ENCODE measurements around the gene FTSJ1. TPM values are rescaled to one million over a fixed set of nuclear protein-coding genes. Genes with fewer than 3 reads are reported as not detected.
A peak's percentile ranks its signal among the peaks of the same experiment; 100 is the strongest.
"Not testable (repeated sequence)": the region's sequence is repeated elsewhere in the genome, so short reads cannot be mapped to it uniquely, and the experiment has no call there.

The FTSJ1 gene
- total RNA-seq, 1 donor from 2014 or later: 48.1 TPM

DNA sequence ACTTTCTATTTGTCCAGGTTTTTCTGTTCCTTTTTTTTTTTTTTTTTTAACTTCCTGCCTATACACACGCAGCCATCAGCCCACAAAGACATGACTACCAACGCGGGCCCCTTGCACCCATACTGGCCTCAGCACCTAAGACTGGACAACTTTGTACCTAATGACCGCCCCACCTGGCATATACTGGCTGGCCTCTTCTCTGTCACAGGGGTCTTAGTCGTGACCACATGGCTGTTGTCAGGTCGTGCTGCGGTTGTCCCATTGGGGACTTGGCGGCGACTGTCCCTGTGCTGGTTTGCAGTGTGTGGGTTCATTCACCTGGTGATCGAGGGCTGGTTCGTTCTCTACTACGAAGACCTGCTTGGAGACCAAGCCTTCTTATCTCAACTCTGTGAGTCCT lies 47.7 kb downstream of the FTSJ1 start:
- DNase-seq (ENCODE audit: low read depth): no peak

DNA sequence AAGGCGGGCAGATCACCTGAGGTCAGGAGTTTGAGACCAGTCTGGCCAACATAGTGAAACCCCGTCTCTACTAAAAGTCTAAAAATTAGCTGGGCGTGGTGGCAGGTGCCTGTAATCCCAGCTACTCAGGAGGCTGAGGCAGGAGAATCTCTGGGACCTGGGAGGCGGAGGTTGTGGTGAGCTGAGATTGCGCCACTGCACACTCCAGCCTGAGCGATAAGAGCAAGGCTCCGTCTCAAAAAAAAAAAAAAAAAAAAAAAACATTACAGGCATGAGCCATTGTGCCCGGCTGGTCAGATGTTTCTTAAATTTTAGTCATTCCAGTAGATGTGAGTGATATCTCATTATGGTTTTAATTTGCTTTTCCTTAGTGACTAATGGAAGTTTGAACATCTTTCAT lies 49.9 kb downstream of the FTSJ1 start:
- not testable (repeated sequence) for DNase-seq (ENCODE audit: low read depth)

- no peak for DNase-seq (ENCODE audit: low read depth)
Observed at GRCh38 chrX:48530736-48531135, 54.7 kb downstream of the FTSJ1 start.

DNA sequence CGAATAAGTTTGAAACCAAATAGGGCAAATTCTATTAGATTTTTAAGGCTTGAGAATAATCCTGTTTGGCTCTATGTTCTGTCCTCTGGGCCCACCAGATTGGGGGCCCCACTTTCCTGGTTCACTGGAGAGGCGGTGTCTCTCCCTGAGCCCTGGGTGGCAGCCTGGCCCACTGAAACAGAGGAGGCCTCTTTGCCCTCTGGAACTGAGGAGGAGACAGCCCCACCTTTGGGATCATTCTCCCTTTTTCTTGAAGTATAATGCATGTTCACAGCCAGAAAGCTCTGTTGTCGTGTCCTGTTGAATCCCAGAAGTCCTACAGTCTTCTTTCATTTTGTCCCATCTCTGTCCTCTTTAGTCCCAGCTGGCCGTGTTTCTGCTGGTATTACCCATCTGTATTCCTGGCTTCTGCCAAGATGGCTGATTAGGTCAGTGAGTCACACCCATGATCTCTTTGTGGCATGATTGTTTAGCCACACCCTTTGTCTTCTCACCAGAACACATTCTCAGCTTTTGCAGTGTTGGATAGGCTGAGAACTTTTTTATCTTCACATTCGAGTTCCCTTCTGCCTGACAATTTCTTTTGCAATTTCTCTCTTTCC lies 55.5 kb downstream of the FTSJ1 start:
- DNase-seq (ENCODE audit: low read depth): peak; percentile 77

GRCh38 chrX:48532161-48532560 lies 56.2 kb downstream of the FTSJ1 start:
- no peak for DNase-seq (ENCODE audit: low read depth)

DNA sequence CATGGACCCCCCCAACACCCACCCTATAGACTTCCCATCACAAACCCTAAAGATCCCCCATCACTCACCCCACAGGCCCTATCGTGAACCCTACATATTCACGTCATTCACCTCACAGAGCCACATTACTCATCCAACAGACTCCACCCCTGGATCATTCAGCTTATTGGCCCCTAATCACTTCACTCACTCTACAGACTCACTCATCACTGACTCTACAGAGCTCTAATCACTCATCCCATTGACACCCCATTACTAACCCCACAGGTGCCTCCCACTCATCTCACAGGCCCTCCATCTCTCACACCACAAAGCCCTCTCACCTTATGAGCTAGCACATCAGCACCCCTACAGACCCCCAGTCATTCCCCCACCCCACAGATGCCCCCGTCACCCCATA lies 57.2 kb downstream of the FTSJ1 start:
- no peak for DNase-seq (ENCODE audit: low read depth)

Other genes starting within 250 kb of the FTSJ1 start
- not detected in 2 replicates for gene SSX1, start 220.8 kb upstream of the FTSJ1 start, total RNA-seq
- gene SSX3, start 119.5 kb upstream of the FTSJ1 start, total RNA-seq: not detected in 2 replicates
- gene SSX4, start 92.7 kb upstream of the FTSJ1 start, total RNA-seq: not detected in 2 replicates
- gene SSX4B, start 64.2 kb upstream of the FTSJ1 start, total RNA-seq: not detected in 2 replicates
- gene SLC38A5, start 5.9 kb upstream of the FTSJ1 start, total RNA-seq: 27.7 and 53.7 TPM in 2 replicates
- gene PORCN, start 32.8 kb downstream of the FTSJ1 start, total RNA-seq: 9.2 and 15.3 TPM in 2 replicates
- 19.8 and 203 TPM in 2 replicates for gene EBP, start 45.6 kb downstream of the FTSJ1 start, total RNA-seq
- 6.1 and 11.9 TPM in 2 replicates for gene TBC1D25, start 63.5 kb downstream of the FTSJ1 start, total RNA-seq
- 41.2 and 293 TPM in 2 replicates for gene RBM3, start 98.3 kb downstream of the FTSJ1 start, total RNA-seq
- 119 and 212 TPM in 2 replicates for gene WDR13, start 121.3 kb downstream of the FTSJ1 start, total RNA-seq
- 0.30 TPM in 1 of 2 replicates, not detected in the other for gene WAS, start 207.6 kb downstream of the FTSJ1 start, total RNA-seq
- gene SUV39H1, start 220.5 kb downstream of the FTSJ1 start, total RNA-seq: 1.9 and 4.3 TPM in 2 replicates